NCI-H187 (cell line): ENCODE data around the gene AMZ1.
"Not testable (repeated sequence)": the region's sequence is repeated elsewhere in the genome, so short reads cannot be mapped to it uniquely, and the experiment has no call there.

Source experiments
- DNase-seq, 2 experiments: peaks; one replicate each; lab custom pipeline; 2025; lab: John Stamatoyannopoulos, UW

Gene AMZ1

GRCh38 chr7:2727206-2727605 lies 39.2 kb downstream of the AMZ1 start:
- DNase-seq, result not testable (repeated sequence)

- no peak for DNase-seq
Observed at GRCh38 chr7:2728316-2729030, 40.5 kb downstream of the AMZ1 start.

GRCh38 chr7:2729031-2729892 lies 41.3 kb downstream of the AMZ1 start:
- DNase-seq, result no peak

GRCh38 chr7:2729893-2730716 lies 42.1 kb downstream of the AMZ1 start:
- no peak for DNase-seq

- DNase-seq, result no peak
Observed at GRCh38 chr7:2730846-2731770, 43.1 kb downstream of the AMZ1 start.

GRCh38 chr7:2732388-2732787 lies 44.4 kb downstream of the AMZ1 start:
- no peak for DNase-seq

GRCh38 chr7:2732959-2733584 lies 45.1 kb downstream of the AMZ1 start:
- DNase-seq, result no peak

- no peak for DNase-seq
Observed at GRCh38 chr7:2734084-2734686, 46.2 kb downstream of the AMZ1 start.

- DNase-seq, result no peak
Observed at GRCh38 chr7:2734751-2735571, 47.0 kb downstream of the AMZ1 start.

- DNase-seq, result no peak
Observed at GRCh38 chr7:2735744-2736143, 47.7 kb downstream of the AMZ1 start.

GRCh38 chr7:2736411-2736914 lies 48.5 kb downstream of the AMZ1 start:
- DNase-seq, result no peak

- DNase-seq, result not testable (repeated sequence)
Observed at GRCh38 chr7:2737005-2737743, 49.2 kb downstream of the AMZ1 start.

GRCh38 chr7:2737771-2738540 lies 50.0 kb downstream of the AMZ1 start:
- DNase-seq, result no peak

GRCh38 chr7:2738766-2739549 lies 51.0 kb downstream of the AMZ1 start:
- no peak for DNase-seq

GRCh38 chr7:2743523-2744185 lies 55.7 kb downstream of the AMZ1 start:
- not testable (repeated sequence) for DNase-seq

GRCh38 chr7:2748684-2749083 lies 60.7 kb downstream of the AMZ1 start:
- not testable (repeated sequence) for DNase-seq
